Stimulated activated CD4-positive, alpha-beta T cell treated with anti-CD3 and anti-CD28 coated beads, Interleukin-12 subunit alpha, Interleukin-12 subunit beta, amount 100 ng/mL, for 4 hours (primary cell): ENCODE results near the gene DLK1.

ENCODE experiments used
- DNase-seq: peaks from one replicate; pipeline ENCODE4 v3.0.0-alpha.2; 2020

Gene DLK1

GRCh38 chr14:100765991-100766390, 39.3 kb downstream of the DLK1 start:
- DNase-seq = no peak

GRCh38 chr14:100767003-100767787, 40.5 kb downstream of the DLK1 start:
- no peak for DNase-seq

- no peak for DNase-seq
Observed at GRCh38 chr14:100767788-100768536, 41.3 kb downstream of the DLK1 start.

GRCh38 chr14:100769035-100769939, 42.6 kb downstream of the DLK1 start:
- DNase-seq = no peak

- DNase-seq = no peak
Observed at GRCh38 chr14:100770046-100770445, 43.4 kb downstream of the DLK1 start.

- DNase-seq = no peak
Observed at GRCh38 chr14:100770605-100771120, 44.0 kb downstream of the DLK1 start.

GRCh38 chr14:100771121-100771800, 44.6 kb downstream of the DLK1 start:
- no peak for DNase-seq

DNA sequence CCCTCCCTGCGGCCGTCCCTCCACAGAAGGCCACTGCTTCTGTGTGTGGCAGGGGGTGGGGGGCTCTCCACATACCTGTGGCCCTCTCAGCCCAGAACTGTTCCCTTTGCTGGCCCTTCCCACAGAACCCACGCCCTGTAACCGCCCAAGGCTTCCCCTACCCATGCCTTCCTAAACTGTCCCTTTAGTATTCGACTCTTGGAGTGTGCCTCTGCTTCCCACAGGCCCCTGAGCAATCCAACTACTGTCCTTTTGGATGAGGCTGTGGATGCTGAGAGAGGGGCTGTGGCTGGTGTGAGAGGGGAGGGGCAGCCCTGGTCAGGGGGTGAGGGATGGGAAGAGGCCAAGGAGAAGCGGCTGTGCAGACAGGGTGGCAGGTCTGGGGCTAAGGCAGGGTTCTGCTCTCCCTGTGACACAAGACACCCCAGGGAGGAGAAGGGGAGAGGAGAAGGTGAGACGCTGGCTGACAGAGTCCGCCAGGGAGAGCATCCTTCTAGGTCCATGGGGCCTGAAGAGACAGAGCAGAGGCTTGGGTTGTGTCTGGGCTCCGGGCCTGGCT, 46.0 kb downstream of the DLK1 start:
- DNase-seq = no peak

DNA sequence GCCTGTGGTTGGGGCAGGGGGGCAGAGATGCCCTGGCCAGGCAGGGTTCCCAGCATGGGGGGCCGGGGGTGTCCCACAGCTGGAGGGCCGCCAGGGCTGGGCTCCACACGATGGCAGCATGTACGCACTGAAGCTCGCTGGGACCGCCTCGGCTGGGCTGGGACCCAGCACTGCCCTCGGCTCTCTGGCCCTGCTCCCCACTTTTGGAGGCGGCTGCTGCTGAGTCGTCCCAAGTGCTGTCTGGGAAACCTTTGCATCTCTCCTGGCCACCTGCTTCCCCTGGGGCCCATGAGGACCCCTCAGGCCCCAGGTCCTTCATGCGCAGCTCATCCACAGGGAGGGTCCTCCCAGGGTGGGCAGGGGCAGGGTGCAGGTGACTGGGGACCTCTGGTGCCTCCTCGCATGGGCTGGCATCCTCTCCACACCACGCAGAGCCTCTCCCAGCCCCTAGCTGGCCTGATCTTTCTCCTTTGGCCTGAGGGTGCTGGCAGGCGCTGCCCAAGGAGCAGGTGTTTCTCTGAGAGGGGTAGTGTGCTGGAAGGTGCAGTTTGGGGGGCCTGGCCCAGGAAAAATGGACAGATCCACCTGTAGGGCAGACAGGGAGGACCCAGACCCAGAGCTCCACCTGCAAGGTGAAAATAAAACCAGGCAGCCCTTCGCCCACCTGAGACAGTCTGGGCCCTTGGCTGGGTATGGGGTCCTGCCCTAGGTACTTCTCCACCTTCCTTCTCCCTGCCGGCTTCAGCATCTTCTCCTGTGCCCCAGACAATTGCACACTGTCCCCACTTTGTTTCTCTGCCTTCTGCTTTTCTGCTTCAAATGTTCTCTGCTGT, 46.9 kb downstream of the DLK1 start:
- no peak for DNase-seq

DNA sequence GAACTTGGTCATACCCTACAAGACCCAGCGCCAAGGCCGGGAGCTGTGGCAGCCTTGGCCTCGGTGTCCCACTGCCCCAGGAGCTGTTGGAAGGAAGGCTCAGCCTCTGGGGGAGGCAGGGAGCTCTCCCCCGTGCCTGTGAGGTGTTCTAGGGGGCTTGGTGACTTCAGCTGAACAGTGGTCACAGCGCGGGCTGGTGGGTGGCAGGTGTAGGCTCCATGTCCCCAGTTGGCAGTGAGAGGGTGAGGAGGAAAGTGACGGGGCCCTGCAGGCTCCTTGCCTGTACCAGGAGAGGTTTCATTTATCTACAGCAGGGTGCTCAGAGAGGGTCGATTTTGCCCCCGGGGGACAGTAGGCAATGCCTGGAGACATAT, 47.5 kb downstream of the DLK1 start:
- DNase-seq = no peak

DNA sequence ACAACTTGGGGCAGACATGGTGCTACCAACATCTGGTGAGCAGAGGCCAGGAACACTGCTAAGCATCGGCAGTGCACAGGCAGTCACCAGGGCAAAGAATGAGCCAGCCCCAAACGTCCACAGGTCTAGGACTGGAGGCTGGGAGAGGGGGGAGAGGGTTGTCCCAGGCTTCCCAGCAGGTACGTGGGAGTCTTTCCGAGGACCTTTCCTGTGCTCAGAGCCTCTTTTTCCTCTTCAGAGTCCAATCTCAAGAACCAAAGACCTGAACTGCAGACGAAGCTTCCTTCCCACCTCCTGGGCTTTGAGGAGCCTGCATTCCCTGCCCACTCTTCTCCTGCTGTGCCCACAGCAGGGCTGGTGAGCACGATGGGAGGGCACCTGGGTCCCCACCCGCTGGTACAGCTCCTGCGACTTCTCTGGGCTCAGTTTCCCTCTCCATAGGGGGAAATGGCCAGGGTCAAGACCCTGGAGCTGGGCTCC, 48.7 kb downstream of the DLK1 start:
- no peak for DNase-seq

DNA sequence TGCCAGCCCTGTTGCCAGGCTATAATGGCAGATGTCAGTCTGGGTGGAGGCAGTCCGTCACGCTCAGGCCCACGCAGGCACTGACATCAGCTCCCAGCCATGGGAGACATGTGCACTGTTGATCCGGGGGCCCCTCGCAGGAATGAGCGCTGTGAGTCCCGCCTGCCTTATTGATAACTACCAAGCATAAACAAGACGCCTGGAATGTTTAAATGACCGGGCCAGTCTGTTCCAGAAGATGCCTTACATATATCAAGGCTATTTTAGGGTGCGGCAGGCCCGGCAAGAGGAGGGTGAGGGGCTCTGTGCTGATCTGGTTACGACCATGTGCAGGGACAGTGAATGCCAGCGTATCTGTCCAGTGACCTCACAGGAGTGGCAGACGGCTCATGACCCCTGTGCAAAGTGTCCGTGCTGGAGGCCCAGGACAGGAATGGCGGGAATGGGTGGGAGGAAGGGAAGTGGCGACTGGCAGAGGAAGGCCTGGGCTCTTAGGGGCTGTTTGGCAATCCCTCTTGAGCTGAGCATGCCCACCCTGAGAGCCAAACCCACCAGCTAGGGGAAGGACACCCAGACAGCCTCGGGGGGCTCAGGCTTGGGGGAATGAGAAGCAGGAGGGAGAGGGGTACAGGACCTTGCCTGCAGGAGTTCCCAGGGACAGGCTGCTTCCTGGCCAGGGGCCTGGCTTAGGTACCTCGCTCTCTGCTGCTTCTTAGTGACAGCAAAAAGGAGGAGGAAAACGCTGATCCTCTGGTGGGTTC, 49.3 kb downstream of the DLK1 start:
- DNase-seq = no peak

- no peak for DNase-seq
Observed at GRCh38 chr14:100776681-100777365, 50.1 kb downstream of the DLK1 start.

DNA sequence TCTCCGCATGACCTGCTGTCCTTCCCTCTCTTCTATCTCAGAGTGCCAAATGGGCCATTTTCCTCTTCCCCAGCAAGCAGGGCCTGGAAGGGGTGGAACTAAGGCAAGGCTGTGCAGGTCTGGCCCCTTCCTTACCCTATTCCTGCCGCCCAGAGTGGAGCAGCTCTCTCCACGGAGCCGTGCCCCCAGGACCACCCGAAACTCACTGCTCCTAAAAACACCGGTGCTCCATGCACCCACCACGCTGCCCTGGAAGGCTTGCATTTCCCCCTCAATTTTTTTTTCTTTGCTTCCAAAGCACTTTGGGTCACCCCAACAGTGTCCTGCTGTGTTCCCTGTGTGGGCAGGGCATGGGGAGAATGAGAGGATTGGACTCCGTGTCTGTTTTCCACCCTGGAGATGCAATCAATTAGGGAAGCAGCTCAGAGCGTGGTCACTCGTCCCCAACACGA, 50.7 kb downstream of the DLK1 start:
- DNase-seq = no peak

DNA sequence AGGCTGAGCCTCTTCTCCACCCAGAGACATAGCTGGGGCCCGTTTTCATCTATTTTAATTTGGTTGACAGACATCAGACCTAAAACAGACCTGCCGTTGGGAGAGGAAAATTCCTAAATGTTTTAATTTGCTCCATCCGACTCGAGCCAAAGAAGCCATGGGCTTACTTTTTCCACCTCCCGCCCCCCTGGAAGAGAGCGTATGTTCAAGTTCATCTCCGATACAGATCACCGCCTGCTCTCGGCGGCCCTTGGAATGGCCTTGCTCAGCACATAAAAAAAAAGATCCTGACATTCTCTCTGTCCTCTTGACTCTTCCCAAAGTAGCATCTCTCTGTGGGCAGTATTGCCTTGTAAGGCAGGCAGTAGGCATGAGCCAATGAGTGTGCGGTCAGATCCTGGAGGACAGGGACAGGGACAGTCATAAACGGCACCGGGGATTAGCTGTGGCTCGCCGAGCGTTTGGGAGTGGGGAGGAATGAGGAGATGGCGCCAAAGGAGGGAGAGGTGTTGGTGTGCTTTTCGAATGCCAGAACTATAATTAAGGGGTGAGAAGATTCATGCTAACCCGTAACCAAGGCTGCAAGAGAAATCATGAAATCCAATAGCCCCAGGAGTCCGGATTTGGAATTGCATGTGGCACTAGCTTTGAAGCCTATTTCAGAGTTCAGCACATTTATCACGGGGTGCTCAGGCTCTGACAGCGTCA, 51.3 kb downstream of the DLK1 start:
- no peak for DNase-seq

DNA sequence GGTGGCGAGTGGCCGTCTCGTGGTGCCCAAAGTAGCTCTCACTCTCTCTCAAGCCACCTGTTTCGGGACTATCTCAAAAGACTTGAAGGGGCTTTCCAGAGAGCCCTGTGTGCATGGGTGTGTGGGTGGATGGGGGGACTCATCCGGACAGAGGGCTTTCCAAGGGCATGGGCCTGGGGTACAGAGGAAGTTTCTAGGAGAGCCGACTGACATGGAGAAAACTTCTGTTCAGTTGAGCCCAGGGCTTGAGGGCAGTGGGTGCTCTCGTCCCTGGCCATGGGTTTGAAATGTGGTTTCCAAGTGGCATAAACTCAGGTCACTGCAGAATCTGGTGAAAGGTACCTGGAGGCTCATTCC, 51.8 kb downstream of the DLK1 start:
- DNase-seq = no peak

DNA sequence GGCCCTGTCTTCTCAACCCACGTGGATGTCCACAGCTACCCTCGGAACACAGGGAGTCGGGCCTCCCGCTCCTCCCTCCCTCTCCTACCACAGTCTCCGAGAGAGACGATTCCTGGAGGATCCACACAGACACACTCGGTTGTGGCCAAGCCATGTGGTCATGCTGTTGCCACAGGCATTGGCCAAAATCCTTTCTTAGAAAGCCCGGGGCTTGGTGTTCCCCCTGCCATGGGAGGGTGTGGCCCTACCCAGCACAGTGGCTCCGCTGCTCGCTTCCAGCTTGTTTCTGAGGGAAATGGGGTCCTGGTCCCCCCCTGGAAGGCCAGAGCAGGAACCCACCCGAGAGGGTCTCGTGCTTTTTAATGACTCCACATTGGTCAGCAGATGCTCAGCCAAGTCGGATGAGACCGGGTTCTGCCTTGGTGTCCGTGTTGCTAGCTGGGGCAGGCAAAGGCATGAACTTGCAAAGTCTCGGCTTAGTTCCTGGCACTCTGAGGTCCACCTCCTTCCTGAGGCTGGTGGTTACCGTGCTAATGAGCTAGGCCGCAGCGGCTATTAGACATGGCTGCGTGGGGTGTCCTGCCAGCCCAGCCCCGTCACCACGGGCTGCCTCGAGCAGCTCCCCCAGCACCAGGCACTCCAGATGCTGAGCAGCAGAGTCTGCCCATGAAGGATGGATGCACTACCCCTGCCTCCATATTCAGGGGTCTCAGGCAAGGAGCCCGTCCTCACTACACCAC, 52.4 kb downstream of the DLK1 start:
- no peak for DNase-seq

DNA sequence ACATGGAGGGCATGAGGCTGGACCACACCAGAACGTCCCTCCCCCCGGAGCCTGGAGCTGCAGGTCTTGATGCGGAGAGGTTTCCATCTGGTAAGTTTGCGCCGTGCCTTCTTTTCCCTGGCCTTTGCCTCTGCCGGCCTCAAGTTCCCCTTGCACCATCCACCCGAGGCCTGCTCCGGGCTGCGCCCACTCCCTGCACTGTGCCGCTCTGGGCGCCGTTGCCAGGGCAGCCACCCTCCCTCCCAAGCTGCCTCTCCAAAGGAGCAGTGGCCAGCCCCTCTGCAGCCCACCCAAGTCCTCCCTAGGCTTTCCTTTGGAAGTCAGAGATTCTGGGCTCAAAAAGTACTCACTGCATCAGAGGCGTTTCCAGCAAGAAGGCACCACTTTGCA, 53.0 kb downstream of the DLK1 start:
- no peak for DNase-seq
